HepG2 (cell line): ENCODE data around the gene TLX1. TPM values are rescaled to one million over a fixed set of nuclear protein-coding genes. Genes with fewer than 3 reads are reported as not detected.
A peak's percentile ranks its signal among the peaks of the same experiment; 100 is the strongest.

Experiments
- KAT8 ChIP-seq: IDR thresholded peaks from 2 replicates; pipeline ENCODE4 v1.6.1; 2016; ENCODE audit warnings: missing genetic modification reagents, missing compliant biosample characterization
- RFXANK ChIP-seq: IDR thresholded peaks from 2 replicates; pipeline ENCODE4 v1.6.1; 2016
- ZNF44 ChIP-seq: sonication (generic); formaldehyde crosslinking; IDR thresholded peaks from 2 replicates; pipeline ENCODE4 v1.5.1; 2020; ENCODE audit warnings: mild to moderate bottlenecking, missing genetic modification reagents
- polyA plus RNA-seq, 8 experiments: library from polyadenylated mRNA; depleted of rRNA in 3 of 8; stranded (reverse) in 7 of 8; unstranded in 1 of 8; fragments of >200 nt; fragmentation: Illumina TruSeq in 4 of 8; extraction: Trizol in 4 of 8; gene quantifications; 2 replicates each; pipeline versions ENCODE4 v1.2.1 to v1.2.3, GENCODE V29; 2011 to 2016; ENCODE audit warnings: low read depth in 4 of 8, missing spikeins in 1 of 8, mixed read lengths in 1 of 8; ENCODE audit not compliant: insufficient read depth in 1 of 8
- total RNA-seq, 5 experiments: library from RNA; depleted of rRNA; stranded (reverse); fragments of >200 nt; fragmentation: Illumina TruSeq; extraction: Trizol; gene quantifications; 2 replicates each; pipeline ENCODE4 v1.2.3, GENCODE V29; 2016; ENCODE audit warnings: low read depth in 1 of 5
- TF ChIP-seq, protein P1 (sequence below): sonication (generic); formaldehyde crosslinking; IDR thresholded peaks from 2 replicates; pipeline ENCODE4 v1.5.1; 2020; ENCODE audit warnings: mild to moderate bottlenecking, missing genetic modification reagents
- TF ChIP-seq, protein P2 (sequence below): IDR thresholded peaks from 2 replicates; pipeline ENCODE4 v1.6.1; 2016; ENCODE audit warnings: low read depth, missing genetic modification reagents, missing compliant biosample characterization
- TF ChIP-seq, protein P3 (sequence below): sonication (generic); formaldehyde crosslinking; IDR thresholded peaks from 2 replicates; pipeline ENCODE4 v1.4.0; 2020; ENCODE audit warnings: missing genetic modification reagents, low read depth, mild to moderate bottlenecking, borderline replicate concordance
- TF ChIP-seq, protein P4 (sequence below): sonication (generic); formaldehyde crosslinking; conservative IDR thresholded peaks from 2 replicates; pipeline ENCODE4 v1.4.0; 2020; ENCODE audit warnings: mild to moderate bottlenecking, missing genetic modification reagents, moderate library complexity
- TF ChIP-seq, protein P5 (sequence below): sonication (generic); formaldehyde crosslinking; conservative IDR thresholded peaks from 2 replicates; pipeline ENCODE4 v1.4.0; 2020; ENCODE audit warnings: missing genetic modification reagents
- TF ChIP-seq, protein P6 (sequence below): sonication (generic); formaldehyde crosslinking; conservative IDR thresholded peaks from 2 replicates; pipeline ENCODE4 v1.8.0; 2022; ENCODE audit warnings: missing genetic modification reagents

The TLX1 gene
- total and polyA plus RNA-seq, 2 of the 13 experiments (the other 11 are each of a cell fraction or from before 2014, with no cell fraction given): 0.07 to 0.26 TPM

DNA sequence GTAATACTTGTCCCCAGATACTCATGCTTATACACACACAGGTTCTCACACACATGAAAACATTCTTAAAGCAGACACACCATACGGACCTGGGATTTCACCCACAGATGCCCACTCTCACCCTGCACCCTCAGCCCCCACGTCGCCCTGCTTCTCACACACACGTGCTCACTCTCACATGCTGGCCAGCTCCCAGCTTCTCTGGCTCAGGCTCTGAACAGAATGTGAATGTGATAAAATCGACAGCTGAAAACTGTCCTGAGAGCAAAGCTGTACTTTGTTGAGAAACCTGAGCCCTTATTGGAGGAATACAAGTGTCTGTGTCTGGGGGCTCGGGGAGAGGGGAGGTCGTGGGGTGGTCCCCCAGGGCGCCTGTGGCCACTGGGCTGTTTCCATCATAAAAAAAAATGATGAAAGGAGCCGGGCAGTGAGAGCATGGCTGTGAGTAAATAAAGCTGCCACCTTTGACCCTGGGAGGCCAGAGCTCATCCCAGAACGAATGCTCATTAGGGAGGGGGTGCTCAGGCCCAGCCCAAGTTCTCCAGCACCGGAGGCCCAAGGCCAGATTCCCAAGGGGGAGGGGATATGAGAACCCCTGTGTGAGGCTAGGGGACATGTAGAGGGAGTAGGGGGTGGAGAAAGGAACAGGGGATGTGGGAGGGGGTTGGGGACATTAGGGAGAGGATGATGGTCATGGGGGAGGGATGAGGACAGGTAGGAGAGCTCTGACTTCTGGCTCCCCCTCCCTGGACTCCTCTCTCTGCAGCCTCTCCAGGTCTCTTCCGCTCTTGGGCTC, 18.1 kb upstream of the TLX1 start (continued):
- TF ChIP-seq, protein P1, sequence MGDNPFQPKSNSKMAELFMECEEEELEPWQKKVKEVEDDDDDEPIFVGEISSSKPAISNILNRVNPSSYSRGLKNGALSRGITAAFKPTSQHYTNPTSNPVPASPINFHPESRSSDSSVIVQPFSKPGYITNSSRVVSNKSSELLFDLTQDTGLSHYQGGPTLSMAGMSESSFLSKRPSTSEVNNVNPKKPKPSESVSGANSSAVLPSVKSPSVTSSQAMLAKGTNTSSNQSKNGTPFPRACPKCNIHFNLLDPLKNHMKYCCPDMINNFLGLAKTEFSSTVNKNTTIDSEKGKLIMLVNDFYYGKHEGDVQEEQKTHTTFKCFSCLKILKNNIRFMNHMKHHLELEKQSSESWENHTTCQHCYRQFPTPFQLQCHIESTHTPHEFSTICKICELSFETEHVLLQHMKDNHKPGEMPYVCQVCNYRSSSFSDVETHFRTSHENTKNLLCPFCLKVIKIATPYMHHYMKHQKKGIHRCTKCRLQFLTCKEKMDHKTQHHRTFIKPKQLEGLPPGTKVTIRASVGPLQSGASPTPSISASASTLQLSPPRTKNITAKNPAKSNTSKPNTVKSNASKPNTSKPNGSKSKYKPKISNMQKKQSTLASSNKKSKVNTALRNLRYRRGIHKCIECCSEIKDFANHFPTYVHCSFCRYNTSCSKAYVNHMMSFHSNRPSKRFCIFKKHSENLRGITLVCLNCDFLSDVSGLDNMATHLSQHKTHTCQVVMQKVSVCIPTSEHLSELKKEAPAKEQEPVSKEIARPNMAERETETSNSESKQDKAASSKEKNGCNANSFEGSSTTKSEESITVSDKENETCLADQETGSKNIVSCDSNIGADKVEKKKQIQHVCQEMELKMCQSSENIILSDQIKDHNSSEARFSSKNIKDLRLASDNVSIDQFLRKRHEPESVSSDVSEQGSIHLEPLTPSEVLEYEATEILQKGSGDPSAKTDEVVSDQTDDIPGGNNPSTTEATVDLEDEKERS (CRISPR knock-in tag): peak; percentile 45; the same call in 1 of the 2 replicates
- TF ChIP-seq, protein P2, sequence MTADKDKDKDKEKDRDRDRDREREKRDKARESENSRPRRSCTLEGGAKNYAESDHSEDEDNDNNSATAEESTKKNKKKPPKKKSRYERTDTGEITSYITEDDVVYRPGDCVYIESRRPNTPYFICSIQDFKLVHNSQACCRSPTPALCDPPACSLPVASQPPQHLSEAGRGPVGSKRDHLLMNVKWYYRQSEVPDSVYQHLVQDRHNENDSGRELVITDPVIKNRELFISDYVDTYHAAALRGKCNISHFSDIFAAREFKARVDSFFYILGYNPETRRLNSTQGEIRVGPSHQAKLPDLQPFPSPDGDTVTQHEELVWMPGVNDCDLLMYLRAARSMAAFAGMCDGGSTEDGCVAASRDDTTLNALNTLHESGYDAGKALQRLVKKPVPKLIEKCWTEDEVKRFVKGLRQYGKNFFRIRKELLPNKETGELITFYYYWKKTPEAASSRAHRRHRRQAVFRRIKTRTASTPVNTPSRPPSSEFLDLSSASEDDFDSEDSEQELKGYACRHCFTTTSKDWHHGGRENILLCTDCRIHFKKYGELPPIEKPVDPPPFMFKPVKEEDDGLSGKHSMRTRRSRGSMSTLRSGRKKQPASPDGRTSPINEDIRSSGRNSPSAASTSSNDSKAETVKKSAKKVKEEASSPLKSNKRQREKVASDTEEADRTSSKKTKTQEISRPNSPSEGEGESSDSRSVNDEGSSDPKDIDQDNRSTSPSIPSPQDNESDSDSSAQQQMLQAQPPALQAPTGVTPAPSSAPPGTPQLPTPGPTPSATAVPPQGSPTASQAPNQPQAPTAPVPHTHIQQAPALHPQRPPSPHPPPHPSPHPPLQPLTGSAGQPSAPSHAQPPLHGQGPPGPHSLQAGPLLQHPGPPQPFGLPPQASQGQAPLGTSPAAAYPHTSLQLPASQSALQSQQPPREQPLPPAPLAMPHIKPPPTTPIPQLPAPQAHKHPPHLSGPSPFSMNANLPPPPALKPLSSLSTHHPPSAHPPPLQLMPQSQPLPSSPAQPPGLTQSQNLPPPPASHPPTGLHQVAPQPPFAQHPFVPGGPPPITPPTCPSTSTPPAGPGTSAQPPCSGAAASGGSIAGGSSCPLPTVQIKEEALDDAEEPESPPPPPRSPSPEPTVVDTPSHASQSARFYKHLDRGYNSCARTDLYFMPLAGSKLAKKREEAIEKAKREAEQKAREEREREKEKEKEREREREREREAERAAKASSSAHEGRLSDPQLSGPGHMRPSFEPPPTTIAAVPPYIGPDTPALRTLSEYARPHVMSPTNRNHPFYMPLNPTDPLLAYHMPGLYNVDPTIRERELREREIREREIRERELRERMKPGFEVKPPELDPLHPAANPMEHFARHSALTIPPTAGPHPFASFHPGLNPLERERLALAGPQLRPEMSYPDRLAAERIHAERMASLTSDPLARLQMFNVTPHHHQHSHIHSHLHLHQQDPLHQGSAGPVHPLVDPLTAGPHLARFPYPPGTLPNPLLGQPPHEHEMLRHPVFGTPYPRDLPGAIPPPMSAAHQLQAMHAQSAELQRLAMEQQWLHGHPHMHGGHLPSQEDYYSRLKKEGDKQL (CRISPR knock-in tag): 0 out of 2 replicates have a peak, but pooled peaks have one; percentile 60
- TF ChIP-seq, protein P3, sequence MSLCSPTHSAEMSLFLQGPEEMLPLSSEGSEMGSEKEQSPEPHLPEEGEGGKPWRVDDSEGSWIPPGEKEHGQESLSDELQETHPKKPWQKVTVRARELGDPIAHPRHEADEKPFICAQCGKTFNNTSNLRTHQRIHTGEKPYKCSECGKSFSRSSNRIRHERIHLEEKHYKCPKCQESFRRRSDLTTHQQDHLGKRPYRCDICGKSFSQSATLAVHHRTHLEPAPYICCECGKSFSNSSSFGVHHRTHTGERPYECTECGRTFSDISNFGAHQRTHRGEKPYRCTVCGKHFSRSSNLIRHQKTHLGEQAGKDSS (CRISPR knock-in tag): no peak
- TF ChIP-seq KAT8 (CRISPR knock-in tag): peak; percentile 41; the same call in 1 of the 2 replicates
- TF ChIP-seq, protein P4, sequence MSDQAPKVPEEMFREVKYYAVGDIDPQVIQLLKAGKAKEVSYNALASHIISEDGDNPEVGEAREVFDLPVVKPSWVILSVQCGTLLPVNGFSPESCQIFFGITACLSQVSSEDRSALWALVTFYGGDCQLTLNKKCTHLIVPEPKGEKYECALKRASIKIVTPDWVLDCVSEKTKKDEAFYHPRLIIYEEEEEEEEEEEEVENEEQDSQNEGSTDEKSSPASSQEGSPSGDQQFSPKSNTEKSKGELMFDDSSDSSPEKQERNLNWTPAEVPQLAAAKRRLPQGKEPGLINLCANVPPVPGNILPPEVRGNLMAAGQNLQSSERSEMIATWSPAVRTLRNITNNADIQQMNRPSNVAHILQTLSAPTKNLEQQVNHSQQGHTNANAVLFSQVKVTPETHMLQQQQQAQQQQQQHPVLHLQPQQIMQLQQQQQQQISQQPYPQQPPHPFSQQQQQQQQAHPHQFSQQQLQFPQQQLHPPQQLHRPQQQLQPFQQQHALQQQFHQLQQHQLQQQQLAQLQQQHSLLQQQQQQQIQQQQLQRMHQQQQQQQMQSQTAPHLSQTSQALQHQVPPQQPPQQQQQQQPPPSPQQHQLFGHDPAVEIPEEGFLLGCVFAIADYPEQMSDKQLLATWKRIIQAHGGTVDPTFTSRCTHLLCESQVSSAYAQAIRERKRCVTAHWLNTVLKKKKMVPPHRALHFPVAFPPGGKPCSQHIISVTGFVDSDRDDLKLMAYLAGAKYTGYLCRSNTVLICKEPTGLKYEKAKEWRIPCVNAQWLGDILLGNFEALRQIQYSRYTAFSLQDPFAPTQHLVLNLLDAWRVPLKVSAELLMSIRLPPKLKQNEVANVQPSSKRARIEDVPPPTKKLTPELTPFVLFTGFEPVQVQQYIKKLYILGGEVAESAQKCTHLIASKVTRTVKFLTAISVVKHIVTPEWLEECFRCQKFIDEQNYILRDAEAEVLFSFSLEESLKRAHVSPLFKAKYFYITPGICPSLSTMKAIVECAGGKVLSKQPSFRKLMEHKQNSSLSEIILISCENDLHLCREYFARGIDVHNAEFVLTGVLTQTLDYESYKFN: peak; percentile 92
- no peak for TF ChIP-seq ZNF44
- TF ChIP-seq, protein P5, sequence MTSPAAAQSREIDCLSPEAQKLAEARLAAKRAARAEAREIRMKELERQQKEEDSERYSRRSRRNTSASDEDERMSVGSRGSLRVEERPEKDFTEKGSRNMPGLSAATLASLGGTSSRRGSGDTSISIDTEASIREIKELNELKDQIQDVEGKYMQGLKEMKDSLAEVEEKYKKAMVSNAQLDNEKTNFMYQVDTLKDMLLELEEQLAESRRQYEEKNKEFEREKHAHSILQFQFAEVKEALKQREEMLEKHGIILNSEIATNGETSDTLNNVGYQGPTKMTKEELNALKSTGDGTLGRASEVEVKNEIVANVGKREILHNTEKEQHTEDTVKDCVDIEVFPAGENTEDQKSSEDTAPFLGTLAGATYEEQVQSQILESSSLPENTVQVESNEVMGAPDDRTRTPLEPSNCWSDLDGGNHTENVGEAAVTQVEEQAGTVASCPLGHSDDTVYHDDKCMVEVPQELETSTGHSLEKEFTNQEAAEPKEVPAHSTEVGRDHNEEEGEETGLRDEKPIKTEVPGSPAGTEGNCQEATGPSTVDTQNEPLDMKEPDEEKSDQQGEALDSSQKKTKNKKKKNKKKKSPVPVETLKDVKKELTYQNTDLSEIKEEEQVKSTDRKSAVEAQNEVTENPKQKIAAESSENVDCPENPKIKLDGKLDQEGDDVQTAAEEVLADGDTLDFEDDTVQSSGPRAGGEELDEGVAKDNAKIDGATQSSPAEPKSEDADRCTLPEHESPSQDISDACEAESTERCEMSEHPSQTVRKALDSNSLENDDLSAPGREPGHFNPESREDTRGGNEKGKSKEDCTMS: no peak
- TF ChIP-seq, protein P6, sequence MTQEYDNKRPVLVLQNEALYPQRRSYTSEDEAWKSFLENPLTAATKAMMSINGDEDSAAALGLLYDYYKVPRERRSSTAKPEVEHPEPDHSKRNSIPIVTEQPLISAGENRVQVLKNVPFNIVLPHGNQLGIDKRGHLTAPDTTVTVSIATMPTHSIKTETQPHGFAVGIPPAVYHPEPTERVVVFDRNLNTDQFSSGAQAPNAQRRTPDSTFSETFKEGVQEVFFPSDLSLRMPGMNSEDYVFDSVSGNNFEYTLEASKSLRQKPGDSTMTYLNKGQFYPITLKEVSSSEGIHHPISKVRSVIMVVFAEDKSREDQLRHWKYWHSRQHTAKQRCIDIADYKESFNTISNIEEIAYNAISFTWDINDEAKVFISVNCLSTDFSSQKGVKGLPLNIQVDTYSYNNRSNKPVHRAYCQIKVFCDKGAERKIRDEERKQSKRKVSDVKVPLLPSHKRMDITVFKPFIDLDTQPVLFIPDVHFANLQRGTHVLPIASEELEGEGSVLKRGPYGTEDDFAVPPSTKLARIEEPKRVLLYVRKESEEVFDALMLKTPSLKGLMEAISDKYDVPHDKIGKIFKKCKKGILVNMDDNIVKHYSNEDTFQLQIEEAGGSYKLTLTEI (CRISPR knock-in tag): no peak
- TF ChIP-seq RFXANK: no peak
